H7 (cell line): ENCODE measurements around the gene TLN1. TPM values are rescaled to one million over a fixed set of nuclear protein-coding genes. Genes with fewer than 3 reads are reported as not detected.

Experiments used
- DNase-seq: peaks from one replicate; pipeline ENCODE4 v3.0.0; 2012
- H3K27me3 ChIP-seq: 2 replicates; pipeline ENCODE4 v1.6.0; 2011; ENCODE audit warnings: mild to moderate bottlenecking, low read length; ENCODE audit not compliant: control insufficient read depth, insufficient read depth
- H3K36me3 ChIP-seq: replicated peaks from 2 replicates; pipeline ENCODE4 v1.5.1; 2011; ENCODE audit warnings: low read length; ENCODE audit not compliant: control insufficient read depth, insufficient read depth
- H3K4me3 ChIP-seq: 2 replicates; pipeline ENCODE4 v1.5.1; 2011; ENCODE audit warnings: low read depth, mild to moderate bottlenecking, control low read depth, low read length, moderate library complexity; ENCODE audit not compliant: insufficient read depth
- total RNA-seq: library from RNA; depleted of rRNA; stranded (reverse); fragments of >200 nt; shearing (Covaris generic); gene quantifications from 2 replicates; pipeline ENCODE4 v1.2.3, GENCODE V29; 2014

Gene TLN1
- total RNA-seq, 1 experiment from 2014 or later: 106 TPM

DNA sequence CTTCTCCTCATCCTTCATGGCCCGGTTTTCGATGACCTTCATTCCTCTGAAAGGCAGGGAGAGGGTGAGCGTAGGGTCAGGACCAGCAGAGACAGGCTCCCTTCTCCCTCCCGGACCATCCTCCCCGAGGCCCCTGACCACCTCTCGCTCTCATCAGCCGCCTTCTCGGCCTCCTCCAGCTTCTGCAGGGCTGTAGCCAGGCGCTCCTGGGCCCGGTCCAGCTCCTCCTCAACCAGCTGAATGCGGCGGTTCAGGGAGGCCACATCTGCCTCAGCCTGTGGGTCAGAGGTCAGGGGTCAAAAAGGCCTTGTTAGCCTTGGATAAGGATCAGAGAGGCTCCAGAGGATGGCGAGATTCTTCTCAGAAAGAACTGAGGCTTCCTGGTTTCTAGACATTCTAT lies 46.5 kb downstream of the TLN1 start:
- no peak overlapping the region for H3K4me3 ChIP-seq
- no peak for DNase-seq
- no peaks in the 10 kb centered on the region for H3K27me3 ChIP-seq
- peaks cover 37% of the 10 kb centered on the region for H3K36me3 ChIP-seq

DNA sequence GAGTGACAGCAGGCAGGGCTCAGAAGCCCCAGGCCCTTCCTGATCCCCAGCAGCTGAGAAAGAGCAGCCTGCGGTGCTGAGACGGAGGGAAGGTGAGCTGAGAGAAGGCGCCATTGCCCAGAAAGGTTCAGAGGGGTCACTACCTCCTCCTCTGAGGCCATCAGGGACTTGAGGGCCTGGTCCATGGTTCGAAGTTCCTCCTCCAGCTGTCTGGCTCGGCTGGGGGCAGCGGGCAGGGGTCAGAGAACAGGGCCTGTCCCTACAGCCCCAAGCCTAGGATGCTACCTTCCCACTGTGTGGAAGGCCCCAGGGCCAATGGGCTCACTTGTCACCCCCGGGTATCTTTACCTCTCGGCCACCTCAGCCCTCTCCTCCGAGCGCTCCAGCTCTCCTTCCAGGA lies 47.1 kb downstream of the TLN1 start:
- H3K36me3 ChIP-seq: peaks cover 37% of the 10 kb centered on the region
- no peak overlapping the region for H3K4me3 ChIP-seq
- no peak for DNase-seq
- H3K27me3 ChIP-seq: no peaks in the 10 kb centered on the region

DNA sequence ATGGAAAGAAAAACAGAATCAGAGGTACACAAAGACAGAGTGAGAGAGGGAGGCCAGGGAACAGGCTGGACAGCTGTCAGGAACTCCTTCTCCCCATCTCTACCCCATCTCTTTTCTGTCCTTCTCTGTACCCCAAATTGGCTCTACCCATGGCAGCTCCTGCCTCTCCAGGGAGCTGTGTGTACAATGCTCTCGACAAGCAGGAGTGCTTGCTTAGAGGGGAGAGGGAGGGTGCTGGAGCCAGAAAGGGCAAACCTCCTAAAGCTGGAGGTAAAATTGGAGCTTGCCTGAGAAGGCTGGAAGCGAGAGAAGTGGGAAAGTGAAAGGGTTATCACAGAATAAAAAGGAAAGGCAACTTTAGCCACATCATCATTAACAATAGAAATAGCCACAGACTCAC lies 48.7 kb downstream of the TLN1 start:
- Histone ChIP-seq H3K27me3 (no peaks in the 10 kb centered on the region), H3K36me3 (peaks cover 37% of the 10 kb centered on the region), H3K4me3 (no peak overlapping the region)
- DNase-seq: no peak

DNA sequence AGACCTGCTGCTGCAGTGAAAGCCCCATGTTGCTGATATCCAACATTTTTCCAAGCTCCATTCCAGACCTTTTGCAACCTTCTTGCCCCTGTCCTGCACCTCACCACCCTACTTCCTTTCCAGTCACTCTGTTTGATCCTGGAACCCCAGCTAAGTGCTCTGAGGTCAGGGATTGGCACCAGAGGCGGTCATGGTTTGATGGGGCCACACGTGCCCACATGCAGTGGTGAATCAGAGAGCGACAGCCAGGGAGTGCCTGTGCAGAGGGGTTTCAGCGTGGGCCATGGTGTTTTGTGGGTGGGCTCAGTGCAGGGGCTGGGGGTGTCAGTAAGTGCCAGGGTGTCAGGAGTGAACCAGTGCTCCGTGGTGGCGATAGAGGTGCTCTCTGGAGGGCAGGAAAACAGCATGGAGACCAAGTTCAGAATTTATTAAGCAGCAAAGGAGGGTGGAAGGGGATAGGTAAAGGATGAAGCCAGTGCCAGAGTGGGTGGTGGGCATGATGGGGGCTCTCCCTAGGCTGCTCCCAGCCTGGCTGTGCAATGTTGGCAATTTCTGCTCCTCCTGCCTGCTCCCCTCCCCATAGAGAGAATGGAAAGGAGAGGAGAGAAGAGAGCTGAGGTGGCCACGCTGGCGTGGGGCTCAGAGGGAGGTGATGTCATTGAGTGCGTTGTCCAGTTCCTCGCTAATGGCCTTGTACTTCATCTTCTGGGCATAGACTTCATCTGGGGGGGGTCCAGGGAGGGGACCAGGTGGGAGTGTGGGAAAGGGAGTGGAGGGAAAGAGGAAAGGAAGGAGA lies 49.3 kb downstream of the TLN1 start:
- no peaks in the 10 kb centered on the region for H3K27me3 ChIP-seq
- peaks cover 32% of the 10 kb centered on the region for H3K36me3 ChIP-seq
- no peak overlapping the region for H3K4me3 ChIP-seq
- DNase-seq: no peak

DNA sequence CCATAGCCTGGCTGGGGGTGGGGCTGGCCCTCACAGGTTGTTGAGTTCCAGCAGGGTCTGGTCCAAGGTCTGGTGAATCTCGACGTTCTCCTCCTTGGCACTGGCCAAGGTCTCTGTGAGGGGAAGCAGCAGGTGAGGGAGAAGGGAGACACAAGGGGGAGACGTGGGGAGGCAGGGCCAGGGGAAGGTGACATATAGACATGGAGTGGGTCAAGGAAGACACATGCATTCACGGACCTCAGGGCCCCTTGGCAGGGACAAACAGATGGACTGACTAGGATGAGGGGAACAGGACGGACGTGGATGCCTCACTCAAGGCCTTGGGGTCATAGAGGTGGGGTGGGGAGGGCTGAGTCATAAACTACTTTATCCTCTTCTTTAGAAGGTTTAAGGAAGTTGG lies 49.9 kb downstream of the TLN1 start:
- DNase-seq: no peak
- no peak overlapping the region for H3K4me3 ChIP-seq
- peaks cover 30% of the 10 kb centered on the region for H3K36me3 ChIP-seq
- no peaks in the 10 kb centered on the region for H3K27me3 ChIP-seq

DNA sequence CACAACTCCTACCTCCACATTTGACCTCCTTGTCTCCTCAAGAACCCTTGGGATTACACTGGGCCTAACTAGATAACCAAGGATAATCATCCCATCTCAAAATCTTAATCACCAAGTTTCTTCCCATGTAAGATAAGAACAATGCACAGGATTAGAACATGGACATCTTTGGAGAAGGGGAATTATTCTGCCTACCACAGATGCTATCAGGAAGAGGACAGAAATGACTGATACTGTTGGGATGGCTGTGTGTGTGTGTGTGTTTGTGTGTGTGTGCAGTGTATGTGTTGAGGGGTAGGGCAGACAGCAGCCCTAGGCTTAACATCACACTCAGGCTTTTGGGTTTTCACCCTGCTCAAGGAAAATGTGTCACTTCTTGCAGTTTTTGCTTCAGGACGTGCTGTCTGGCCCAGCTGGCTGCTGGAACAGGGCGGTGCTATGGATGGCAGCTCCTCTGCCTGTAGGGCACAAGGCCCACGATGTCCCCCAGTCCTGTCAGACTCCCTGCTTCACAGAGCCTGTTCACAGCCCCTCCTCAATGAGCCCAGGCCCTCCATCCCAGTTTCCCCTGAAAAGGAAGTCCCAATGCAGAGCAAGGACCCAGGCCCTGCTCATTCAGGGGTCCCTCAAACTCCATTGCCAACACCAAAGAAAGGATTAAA lies 50.5 kb downstream of the TLN1 start:
- Histone ChIP-seq H3K36me3 (peaks cover 30% of the 10 kb centered on the region), H3K27me3 (peaks cover under 1% of the 10 kb centered on the region; the same call in 1 of the 2 replicates), H3K4me3 (no peak overlapping the region)
- DNase-seq: no peak

DNA sequence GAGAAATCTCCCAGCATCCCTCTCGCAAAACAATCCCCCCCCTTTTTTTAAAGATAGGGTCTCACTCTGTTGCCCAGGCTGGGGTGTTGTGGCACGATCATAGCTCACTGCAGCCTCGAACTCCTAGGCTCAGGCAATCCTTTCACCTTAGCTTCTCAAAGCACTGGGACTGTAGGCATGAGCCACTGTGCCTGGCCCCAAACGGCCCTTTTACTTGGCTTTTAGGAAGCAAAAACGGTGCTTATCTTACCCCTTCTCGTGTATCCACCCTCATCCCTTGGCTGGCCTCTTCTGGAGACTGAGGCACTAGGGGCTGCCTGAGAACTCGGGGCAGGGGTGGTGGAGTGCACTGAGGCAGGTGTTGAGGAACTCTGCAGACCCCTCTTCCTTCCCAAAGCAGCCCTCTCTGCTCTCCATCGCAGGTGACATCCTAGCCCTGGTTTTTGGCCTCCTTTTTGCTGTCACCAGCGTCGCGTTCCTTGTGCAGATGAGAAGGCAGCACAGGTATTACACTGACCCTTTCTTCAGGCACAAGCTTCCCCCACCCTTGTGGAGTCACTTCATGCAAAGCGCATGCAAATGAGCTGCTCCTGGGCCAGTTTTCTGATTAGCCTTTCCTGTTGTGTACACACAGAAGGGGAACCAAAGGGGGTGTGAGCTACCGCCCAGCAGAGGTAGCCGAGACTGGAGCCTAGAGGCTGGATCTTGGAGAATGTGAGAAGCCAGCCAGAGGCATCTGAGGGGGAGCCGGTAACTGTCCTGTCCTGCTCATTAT lies 51.5 kb downstream of the TLN1 start:
- no peak overlapping the region for H3K4me3 ChIP-seq
- DNase-seq: peak; percentile 87
- H3K36me3 ChIP-seq: peaks cover 24% of the 10 kb centered on the region
- H3K27me3 ChIP-seq: peaks cover 5% of the 10 kb centered on the region; the same call in 1 of the 2 replicates

DNA sequence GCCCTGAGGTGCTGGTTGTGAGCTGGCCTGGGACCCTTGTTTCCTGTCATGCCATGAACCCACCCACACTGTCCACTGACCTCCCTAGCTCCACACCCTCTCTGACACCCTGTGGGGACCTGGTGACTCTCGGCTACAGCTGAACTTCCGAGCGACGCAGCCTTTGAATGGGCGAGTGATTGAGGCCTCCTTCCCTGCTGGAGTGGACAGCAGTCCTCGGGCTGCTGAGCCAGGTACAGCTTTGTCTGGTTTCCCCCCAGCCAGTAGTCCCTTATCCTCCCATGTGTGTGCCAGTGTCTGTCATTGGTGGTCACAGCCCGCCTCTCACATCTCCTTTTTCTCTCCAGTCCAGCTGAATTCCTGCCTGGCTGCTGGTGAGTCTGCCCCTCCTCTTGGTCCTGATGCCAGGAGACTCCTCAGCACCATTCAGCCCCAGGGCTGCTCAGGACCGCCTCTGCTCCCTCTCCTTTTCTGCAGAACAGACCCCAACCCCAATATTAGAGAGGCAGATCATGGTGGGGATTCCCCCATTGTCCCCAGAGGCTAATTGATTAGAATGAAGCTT lies 52.1 kb downstream of the TLN1 start:
- H3K27me3 ChIP-seq: peaks cover 5% of the 10 kb centered on the region
- no peak for DNase-seq
- no peak overlapping the region for H3K4me3 ChIP-seq
- H3K36me3 ChIP-seq: peaks cover 17% of the 10 kb centered on the region

DNA sequence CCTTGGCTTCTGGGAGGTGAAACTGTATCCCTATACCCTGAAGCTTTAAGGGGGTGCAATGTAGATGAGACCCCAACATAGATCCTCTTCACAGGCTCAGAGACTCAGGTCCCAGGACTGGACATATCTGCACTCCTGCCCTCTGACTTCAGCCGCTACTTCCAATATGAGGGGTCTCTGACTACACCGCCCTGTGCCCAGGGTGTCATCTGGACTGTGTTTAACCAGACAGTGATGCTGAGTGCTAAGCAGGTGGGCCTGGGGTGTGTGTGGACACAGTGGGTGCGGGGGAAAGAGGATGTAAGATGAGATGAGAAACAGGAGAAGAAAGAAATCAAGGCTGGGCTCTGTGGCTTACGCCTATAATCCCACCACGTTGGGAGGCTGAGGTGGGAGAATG lies 52.9 kb downstream of the TLN1 start:
- Histone ChIP-seq H3K27me3 (peaks cover 13% of the 10 kb centered on the region), H3K4me3 (no peak overlapping the region), H3K36me3 (peaks cover 12% of the 10 kb centered on the region)
- no peak for DNase-seq

DNA sequence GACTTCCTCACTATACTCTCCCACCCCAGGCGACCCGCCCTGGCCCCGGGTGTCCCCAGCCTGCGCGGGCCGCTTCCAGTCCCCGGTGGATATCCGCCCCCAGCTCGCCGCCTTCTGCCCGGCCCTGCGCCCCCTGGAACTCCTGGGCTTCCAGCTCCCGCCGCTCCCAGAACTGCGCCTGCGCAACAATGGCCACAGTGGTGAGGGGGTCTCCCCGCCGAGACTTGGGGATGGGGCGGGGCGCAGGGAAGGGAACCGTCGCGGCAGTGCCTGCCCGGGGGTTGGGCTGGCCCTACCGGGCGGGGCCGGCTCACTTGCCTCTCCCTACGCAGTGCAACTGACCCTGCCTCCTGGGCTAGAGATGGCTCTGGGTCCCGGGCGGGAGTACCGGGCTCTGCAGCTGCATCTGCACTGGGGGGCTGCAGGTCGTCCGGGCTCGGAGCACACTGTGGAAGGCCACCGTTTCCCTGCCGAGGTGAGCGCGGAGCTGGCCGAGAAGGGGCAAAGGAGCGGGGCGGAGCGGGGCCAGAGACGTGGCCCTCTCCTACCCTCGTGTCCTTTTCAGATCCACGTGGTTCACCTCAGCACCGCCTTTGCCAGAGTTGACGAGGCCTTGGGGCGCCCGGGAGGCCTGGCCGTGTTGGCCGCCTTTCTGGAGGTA lies 56.1 kb downstream of the TLN1 start:
- Histone ChIP-seq H3K36me3 (no peaks in the 10 kb centered on the region), H3K4me3 (peak overlapping the region; percentile 64), H3K27me3 (peaks cover 13% of the 10 kb centered on the region)
- peak; percentile 99 for DNase-seq

DNA sequence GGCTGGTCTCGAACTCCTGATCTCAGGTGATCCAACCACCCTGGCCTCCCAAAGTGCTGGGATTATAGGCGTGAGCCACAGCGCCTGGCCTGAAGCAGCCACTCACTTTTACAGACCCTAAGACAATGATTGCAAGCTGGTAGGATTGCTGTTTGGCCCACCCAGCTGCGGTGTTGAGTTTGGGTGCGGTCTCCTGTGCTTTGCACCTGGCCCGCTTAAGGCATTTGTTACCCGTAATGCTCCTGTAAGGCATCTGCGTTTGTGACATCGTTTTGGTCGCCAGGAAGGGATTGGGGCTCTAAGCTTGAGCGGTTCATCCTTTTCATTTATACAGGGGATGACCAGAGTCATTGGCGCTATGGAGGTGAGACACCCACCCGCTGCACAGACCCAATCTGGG lies 56.8 kb downstream of the TLN1 start:
- no peak for DNase-seq
- Histone ChIP-seq H3K36me3 (no peaks in the 10 kb centered on the region), H3K27me3 (peaks cover 13% of the 10 kb centered on the region), H3K4me3 (peak overlapping the region; percentile 64)

DNA sequence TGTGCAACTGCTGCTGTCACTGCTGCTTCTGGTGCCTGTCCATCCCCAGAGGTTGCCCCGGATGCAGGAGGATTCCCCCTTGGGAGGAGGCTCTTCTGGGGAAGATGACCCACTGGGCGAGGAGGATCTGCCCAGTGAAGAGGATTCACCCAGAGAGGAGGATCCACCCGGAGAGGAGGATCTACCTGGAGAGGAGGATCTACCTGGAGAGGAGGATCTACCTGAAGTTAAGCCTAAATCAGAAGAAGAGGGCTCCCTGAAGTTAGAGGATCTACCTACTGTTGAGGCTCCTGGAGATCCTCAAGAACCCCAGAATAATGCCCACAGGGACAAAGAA lies 58.0 kb downstream of the TLN1 start:
- H3K4me3 ChIP-seq: no peak overlapping the region
- DNase-seq: no peak
- peaks cover 13% of the 10 kb centered on the region for H3K27me3 ChIP-seq
- H3K36me3 ChIP-seq: no peaks in the 10 kb centered on the region

DNA sequence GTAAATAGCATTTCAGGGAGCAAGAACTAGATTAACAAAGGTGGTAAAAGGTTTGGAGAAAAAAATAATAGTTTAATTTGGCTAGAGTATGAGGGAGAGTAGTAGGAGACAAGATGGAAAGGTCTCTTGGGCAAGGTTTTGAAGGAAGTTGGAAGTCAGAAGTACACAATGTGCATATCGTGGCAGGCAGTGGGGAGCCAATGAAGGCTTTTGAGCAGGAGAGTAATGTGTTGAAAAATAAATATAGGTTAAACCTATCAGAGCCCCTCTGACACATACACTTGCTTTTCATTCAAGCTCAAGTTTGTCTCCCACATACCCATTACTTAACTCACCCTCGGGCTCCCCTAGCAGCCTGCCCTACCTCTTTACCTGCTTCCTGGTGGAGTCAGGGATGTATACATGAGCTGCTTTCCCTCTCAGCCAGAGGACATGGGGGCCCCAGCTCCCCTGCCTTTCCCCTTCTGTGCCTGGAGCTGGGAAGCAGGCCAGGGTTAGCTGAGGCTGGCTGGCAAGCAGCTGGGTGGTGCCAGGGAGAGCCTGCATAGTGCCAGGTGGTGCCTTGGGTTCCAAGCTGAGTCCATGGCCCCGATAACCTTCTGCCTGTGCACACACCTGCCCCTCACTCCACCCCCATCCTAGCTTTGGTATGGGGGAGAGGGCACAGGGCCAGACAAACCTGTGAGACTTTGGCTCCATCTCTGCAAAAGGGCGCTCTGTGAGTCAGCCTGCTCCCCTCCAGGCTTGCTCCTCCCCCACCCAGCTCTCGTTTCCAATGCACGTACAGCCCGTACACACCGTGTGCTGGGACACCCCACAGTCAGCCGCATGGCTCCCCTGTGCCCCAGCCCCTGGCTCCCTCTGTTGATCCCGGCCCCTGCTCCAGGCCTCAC lies 58.6 kb downstream of the TLN1 start, which contains the start of gene CA9:
CA9 (plus strand) TSS at position 797 of the 893 bp plus-strand sequence; CDS start at position 829, 32 bp downstream.
- DNase-seq: no peak
- no peaks in the 10 kb centered on the region for H3K36me3 ChIP-seq
- H3K27me3 ChIP-seq: peaks cover 13% of the 10 kb centered on the region
- H3K4me3 ChIP-seq: no peak within 1 kb of the TSS
